Measurements from ENCODE around the gene TFEB. TPM values are rescaled to one million over a fixed set of nuclear protein-coding genes. Genes with fewer than 3 reads are reported as not detected.

Gene TFEB
- total RNA-seq, 1 experiment from 2014 or later: 6.6 TPM

DNA sequence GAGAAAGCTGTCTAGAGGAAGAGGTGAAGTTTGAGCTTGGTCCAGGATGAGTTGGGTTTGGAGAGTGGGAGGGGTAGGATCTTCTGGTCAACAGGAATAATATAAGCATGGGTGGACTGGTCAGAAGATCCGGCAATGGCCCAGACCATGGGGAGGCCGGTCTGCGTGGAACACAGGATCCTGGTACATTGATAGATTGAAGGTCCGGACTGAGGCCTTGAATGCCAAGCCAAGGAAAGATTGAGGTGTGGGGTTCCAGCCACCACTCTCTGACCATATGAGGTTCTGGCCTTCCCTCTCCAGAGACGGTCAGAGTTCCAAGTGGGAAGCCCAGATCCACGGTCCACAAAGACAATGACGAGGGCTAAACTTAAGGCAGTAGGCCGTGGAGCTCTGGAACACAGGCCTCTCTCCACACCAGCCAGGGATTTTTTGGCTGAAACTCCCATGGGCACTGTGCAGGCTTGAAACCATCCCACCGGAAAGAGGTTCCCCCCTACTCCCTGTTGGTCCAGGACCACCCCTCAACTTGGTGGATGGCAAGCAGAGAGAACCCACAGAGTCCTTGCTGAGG, 94.0 kb downstream of the TFEB start:
- CTCF ChIA-PET: no interaction called here
- H3K4me1 Mint-ChIP-seq (ENCODE audit: low read depth, unreplicated experiment): peaks cover 11% of the 10 kb centered on the region

GRCh38 chr6:41640426-41640825, 95.0 kb downstream of the TFEB start:
- BruUV-seq (replicated peaks): no TSS peak
- Mint-ChIP-seq H3K36me3 (ENCODE audit: insufficient read depth, unreplicated experiment) (peaks cover 28% of the 10 kb centered on the region), H3K4me1 (ENCODE audit: low read depth, unreplicated experiment) (peaks cover 16% of the 10 kb centered on the region), H3K4me3 (ENCODE audit: low read depth, unreplicated experiment) (no peak overlapping the region), H3K27me3 (ENCODE audit: unreplicated experiment) (no peaks in the 10 kb centered on the region), H3K27ac (ENCODE audit: unreplicated experiment) (no peak overlapping the region), H3K9me3 (ENCODE audit: low read depth, unreplicated experiment) (no peaks in the 10 kb centered on the region)
- intact Hi-C loops (cut with micrococcal nuclease; ENCODE audit: unreplicated experiment): no loop called here
- no peak for TF ChIP-seq CTCF (IDR thresholded peaks at IDR 0.05; ENCODE audit: unreplicated experiment)
- no peak for DNase-seq
- CTCF ChIA-PET: no interaction called here

More for the DNA sequence above, 94.0 kb downstream of the TFEB start:
- no TSS peak for BruUV-seq (replicated peaks)
- Mint-ChIP-seq H3K27ac (ENCODE audit: unreplicated experiment) (no peak overlapping the region), H3K4me3 (ENCODE audit: low read depth, unreplicated experiment) (no peak overlapping the region), H3K27me3 (ENCODE audit: unreplicated experiment) (no peaks in the 10 kb centered on the region), H3K36me3 (ENCODE audit: insufficient read depth, unreplicated experiment) (peaks cover 27% of the 10 kb centered on the region), H3K9me3 (ENCODE audit: low read depth, unreplicated experiment) (no peaks in the 10 kb centered on the region)
- no peak for DNase-seq
- intact Hi-C loops (cut with micrococcal nuclease; ENCODE audit: unreplicated experiment): no loop called here
- no peak for TF ChIP-seq CTCF (IDR thresholded peaks at IDR 0.05; ENCODE audit: unreplicated experiment)

DNA sequence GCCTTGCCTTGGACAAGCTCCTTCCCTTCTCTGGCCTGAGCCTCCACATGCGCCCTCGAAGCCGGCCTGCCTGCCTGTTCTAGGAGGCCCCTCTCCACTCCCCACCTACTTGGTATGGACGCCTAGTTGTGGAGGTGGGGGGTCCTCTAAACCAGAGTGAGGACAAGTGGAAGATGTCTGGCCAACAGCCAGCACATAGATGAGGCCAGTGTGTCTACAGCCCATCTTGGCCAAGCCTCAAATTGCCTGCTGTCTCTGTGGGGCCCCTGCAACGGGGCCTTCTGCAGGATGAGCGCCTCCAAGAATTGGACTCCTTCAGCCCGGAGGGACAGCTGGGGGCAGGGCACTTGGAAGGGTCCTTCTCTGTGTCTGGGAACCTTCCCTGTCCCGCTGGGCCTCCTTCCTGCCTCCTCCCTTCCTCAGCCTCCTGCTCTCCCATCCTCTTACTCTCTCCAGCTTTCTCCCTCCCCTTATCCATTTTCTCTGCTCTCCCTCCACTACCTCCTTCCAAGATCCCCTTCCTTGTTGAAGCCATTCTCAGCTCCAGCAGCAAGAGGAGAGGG, 95.5 kb downstream of the TFEB start:
- Mint-ChIP-seq H3K36me3 (ENCODE audit: insufficient read depth, unreplicated experiment) (peaks cover 28% of the 10 kb centered on the region), H3K27ac (ENCODE audit: unreplicated experiment) (no peak overlapping the region), H3K4me3 (ENCODE audit: low read depth, unreplicated experiment) (no peak overlapping the region), H3K9me3 (ENCODE audit: low read depth, unreplicated experiment) (no peaks in the 10 kb centered on the region), H3K4me1 (ENCODE audit: low read depth, unreplicated experiment) (peaks cover 21% of the 10 kb centered on the region), H3K27me3 (ENCODE audit: unreplicated experiment) (no peaks in the 10 kb centered on the region)
- CTCF ChIA-PET: no interaction called here
- DNase-seq: no peak
- intact Hi-C loops (cut with micrococcal nuclease; ENCODE audit: unreplicated experiment): no loop called here
- no peak for TF ChIP-seq CTCF (IDR thresholded peaks at IDR 0.05; ENCODE audit: unreplicated experiment)
- no TSS peak for BruUV-seq (replicated peaks)

DNA sequence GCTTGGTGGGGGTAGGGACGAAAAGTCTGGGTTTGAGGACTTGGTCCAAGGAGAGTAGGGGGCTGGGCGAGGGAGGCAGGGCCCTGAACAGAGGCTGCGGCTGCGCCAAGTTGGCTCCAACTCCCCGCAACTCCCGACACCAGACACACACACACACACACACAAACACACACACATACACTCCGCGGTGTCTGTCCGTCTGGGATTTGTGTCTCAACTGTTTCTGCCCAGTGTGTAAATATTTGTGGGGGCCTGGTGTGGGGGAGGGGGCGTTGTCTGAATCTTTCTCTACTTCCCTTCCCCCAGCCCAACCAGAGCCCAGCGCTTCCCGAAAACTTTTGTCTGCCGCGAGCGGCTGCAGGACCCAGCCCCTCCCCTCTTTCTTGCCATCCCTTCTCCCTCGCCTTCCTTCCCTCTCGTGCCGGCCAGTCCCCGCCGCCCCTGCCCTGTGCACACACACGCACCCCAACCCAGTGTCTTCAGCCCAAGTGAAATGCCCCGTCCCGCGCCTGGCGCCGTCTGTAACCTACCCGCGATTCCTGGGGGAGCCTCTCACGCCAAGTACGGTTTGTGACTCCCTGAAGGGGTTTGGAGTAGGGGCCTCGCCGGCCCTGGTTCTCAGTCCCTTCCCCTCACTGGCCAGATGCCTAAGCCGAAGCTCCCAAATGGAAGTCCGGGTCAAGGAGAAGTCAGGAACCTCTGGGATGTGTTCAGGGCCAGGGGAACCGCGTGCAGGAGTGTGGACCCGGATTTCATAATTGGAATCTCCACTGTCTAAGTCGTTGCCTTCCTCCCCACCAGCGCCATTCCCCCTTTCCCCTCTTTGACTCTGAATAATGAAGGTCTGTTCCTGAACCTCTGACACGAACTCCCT, 96.2 kb downstream of the TFEB start:
- Mint-ChIP-seq H3K9me3 (ENCODE audit: low read depth, unreplicated experiment) (no peaks in the 10 kb centered on the region), H3K27ac (ENCODE audit: unreplicated experiment) (no peak overlapping the region), H3K36me3 (ENCODE audit: insufficient read depth, unreplicated experiment) (peaks cover 28% of the 10 kb centered on the region), H3K27me3 (ENCODE audit: unreplicated experiment) (no peaks in the 10 kb centered on the region), H3K4me1 (ENCODE audit: low read depth, unreplicated experiment) (peaks cover 29% of the 10 kb centered on the region), H3K4me3 (ENCODE audit: low read depth, unreplicated experiment) (no peak overlapping the region)
- no TSS peak for BruUV-seq (replicated peaks)
- DNase-seq: no peak
- CTCF ChIA-PET: no interaction called here
- no peak for TF ChIP-seq CTCF (IDR thresholded peaks at IDR 0.05; ENCODE audit: unreplicated experiment)
- intact Hi-C loops (cut with micrococcal nuclease; ENCODE audit: unreplicated experiment): no loop called here
